ENCODE results near the gene CORIN.

CORIN gene

DNA sequence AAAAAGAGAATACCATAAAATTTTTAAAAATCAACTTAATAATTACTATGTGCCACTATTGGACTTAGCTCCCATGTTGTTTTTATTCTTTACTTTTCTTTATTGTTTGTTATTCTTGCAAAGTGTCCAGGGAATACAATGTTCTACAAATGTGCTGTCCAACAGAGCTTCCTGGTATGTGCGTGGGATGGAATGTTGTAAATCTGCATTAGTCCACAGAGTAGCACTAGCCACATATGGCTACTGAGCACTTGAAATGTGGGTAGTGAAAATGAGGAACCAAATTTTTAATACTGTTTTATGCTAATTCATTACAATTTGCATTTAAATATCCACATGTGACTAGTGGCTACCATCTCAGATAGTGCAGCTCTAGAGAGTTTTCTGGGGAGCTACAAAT lies 14.3 kb upstream of the CORIN start:
- Histone ChIP-seq H3K23ac (ENCODE audit: low read length) (no peak overlapping the region), H3K79me1 (ENCODE audit: low read length) (no peaks in the 10 kb centered on the region), H3K9ac (ENCODE audit: low read length) (no peak overlapping the region), H2AFZ (ENCODE audit: insufficient read depth, low read length, poor library complexity) (no peak overlapping the region), H4K12ac (ENCODE audit: low read depth, low read length) (no peak overlapping the region), H2BK120ac (ENCODE audit: insufficient read depth, low read length, poor library complexity) (no peak overlapping the region), H2BK5ac (ENCODE audit: low read depth, low read length, poor library complexity) (no peak overlapping the region), H4K8ac (ENCODE audit: low read depth, low read length) (no peak overlapping the region), H3K79me2 (ENCODE audit: control insufficient read depth, insufficient read depth, low read length, poor library complexity) (no peaks in the 10 kb centered on the region), H4K91ac (ENCODE audit: low read depth, low read length) (no peak overlapping the region), H3K9me3 (ENCODE audit: insufficient read depth, low read depth, low read length) (no peaks in the 10 kb centered on the region), H3K4ac (ENCODE audit: low read depth, low read length) (no peak overlapping the region), H2AK5ac (ENCODE audit: low read length) (no peak overlapping the region), H3K14ac (ENCODE audit: low read length) (no peak overlapping the region), H3K4me2 (ENCODE audit: low read length) (no peak overlapping the region), H3K4me1 (ENCODE audit: control insufficient read depth in 1 of 2, insufficient read depth in 2 of 2, low read length in 2 of 2) (no peaks in the 10 kb centered on the region), H3K36me3 (ENCODE audit: control insufficient read depth in 1 of 2, insufficient read depth in 2 of 2, low read length in 2 of 2) (peaks cover 0 to 2% of the 10 kb centered on the region in 2 experiments), H3K27me3 (ENCODE audit: insufficient read depth, low read length) (no peaks in the 10 kb centered on the region), H3K27ac (ENCODE audit: low read depth, low read length) (no peak overlapping the region), H3K4me3 (ENCODE audit: low read depth, low read length) (no peak overlapping the region), H3K18ac (ENCODE audit: low read length) (no peak overlapping the region), H2BK12ac (ENCODE audit: low read length) (no peak overlapping the region)
- WGBS (ENCODE audit: extremely low coverage, insufficient coverage, insufficient read length), result no CpG with 5 or more reads among the region's 1 CpG
- peak in 1 of 2 donors; percentile 57 for DNase-seq

DNA sequence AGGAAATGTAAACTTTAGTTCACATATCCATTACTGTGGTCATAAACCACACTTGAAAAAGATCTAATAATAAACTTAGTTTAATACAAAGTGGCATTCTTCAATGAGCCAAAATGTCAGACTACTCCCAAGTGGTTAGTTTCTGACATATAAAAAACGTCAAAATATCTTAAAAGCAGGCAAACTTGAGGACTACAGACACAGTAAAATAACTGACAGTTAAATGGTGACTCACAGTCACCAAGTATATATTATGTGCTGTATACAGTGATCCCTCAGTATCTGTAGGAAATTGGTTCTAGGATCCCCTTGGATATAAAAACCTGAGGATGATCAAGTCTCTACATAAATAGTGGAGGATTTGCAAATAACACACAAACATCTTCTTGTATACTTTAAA lies 11.6 kb upstream of the CORIN start:
- H4K8ac ChIP-seq (ENCODE audit: low read depth, low read length), result no peak overlapping the region
- no peak overlapping the region for H4K12ac ChIP-seq (ENCODE audit: low read depth, low read length)
- H3K79me2 ChIP-seq (ENCODE audit: control insufficient read depth, insufficient read depth, low read length, poor library complexity), result no peaks in the 10 kb centered on the region
- H3K27me3 ChIP-seq (ENCODE audit: insufficient read depth, low read length), result no peaks in the 10 kb centered on the region
- no peak overlapping the region for H3K18ac ChIP-seq (ENCODE audit: low read length)
- H3K79me1 ChIP-seq (ENCODE audit: low read length), result no peaks in the 10 kb centered on the region
- H3K4me3 ChIP-seq (ENCODE audit: low read depth, low read length), result no peak overlapping the region
- no peak overlapping the region for H3K9ac ChIP-seq (ENCODE audit: low read length)
- H3K23ac ChIP-seq (ENCODE audit: low read length), result no peak overlapping the region
- no peaks in the 10 kb centered on the region for H3K4me1 ChIP-seq (ENCODE audit: control insufficient read depth in 1 of 2, insufficient read depth in 2 of 2, low read length in 2 of 2)
- H4K91ac ChIP-seq (ENCODE audit: low read depth, low read length), result no peak overlapping the region
- peaks cover 0 to 2% of the 10 kb centered on the region in 2 experiments for H3K36me3 ChIP-seq (ENCODE audit: control insufficient read depth in 1 of 2, insufficient read depth in 2 of 2, low read length in 2 of 2)
- H3K9me3 ChIP-seq (ENCODE audit: insufficient read depth, low read depth, low read length), result no peaks in the 10 kb centered on the region
- no peak overlapping the region for H2BK5ac ChIP-seq (ENCODE audit: low read depth, low read length, poor library complexity)
- no peak overlapping the region for H2AFZ ChIP-seq (ENCODE audit: insufficient read depth, low read length, poor library complexity)
- no peak overlapping the region for H3K4me2 ChIP-seq (ENCODE audit: low read length)
- WGBS (ENCODE audit: extremely low coverage, insufficient coverage, insufficient read length), result no CpG with 5 or more reads among the region's 1 CpG
- DNase-seq, result no peak
- no peak overlapping the region for H3K27ac ChIP-seq (ENCODE audit: low read depth, low read length)
- H3K14ac ChIP-seq (ENCODE audit: low read length), result no peak overlapping the region
- no peak overlapping the region for H2BK120ac ChIP-seq (ENCODE audit: insufficient read depth, low read length, poor library complexity)
- no peak overlapping the region for H2AK5ac ChIP-seq (ENCODE audit: low read length)
- H2BK12ac ChIP-seq (ENCODE audit: low read length), result no peak overlapping the region
- no peak overlapping the region for H3K4ac ChIP-seq (ENCODE audit: low read depth, low read length)

- Histone ChIP-seq H2BK12ac (ENCODE audit: low read length) (no peak overlapping the region), H3K9ac (ENCODE audit: low read length) (no peak overlapping the region), H4K8ac (ENCODE audit: low read depth, low read length) (no peak overlapping the region), H4K12ac (ENCODE audit: low read depth, low read length) (no peak overlapping the region), H3K4ac (ENCODE audit: low read depth, low read length) (no peak overlapping the region), H3K27me3 (ENCODE audit: insufficient read depth, low read length) (no peaks in the 10 kb centered on the region), H3K4me3 (ENCODE audit: low read depth, low read length) (no peak overlapping the region), H3K4me1 (ENCODE audit: control insufficient read depth in 1 of 2, insufficient read depth in 2 of 2, low read length in 2 of 2) (no peaks in the 10 kb centered on the region), H3K18ac (ENCODE audit: low read length) (no peak overlapping the region), H3K36me3 (ENCODE audit: control insufficient read depth in 1 of 2, insufficient read depth in 2 of 2, low read length in 2 of 2) (peaks cover 0 to 2% of the 10 kb centered on the region in 2 experiments), H2AFZ (ENCODE audit: insufficient read depth, low read length, poor library complexity) (no peak overlapping the region), H3K4me2 (ENCODE audit: low read length) (no peak overlapping the region), H3K79me1 (ENCODE audit: low read length) (no peaks in the 10 kb centered on the region), H2BK5ac (ENCODE audit: low read depth, low read length, poor library complexity) (no peak overlapping the region), H2BK120ac (ENCODE audit: insufficient read depth, low read length, poor library complexity) (no peak overlapping the region), H3K79me2 (ENCODE audit: control insufficient read depth, insufficient read depth, low read length, poor library complexity) (no peaks in the 10 kb centered on the region), H2AK5ac (ENCODE audit: low read length) (no peak overlapping the region), H4K91ac (ENCODE audit: low read depth, low read length) (no peak overlapping the region), H3K14ac (ENCODE audit: low read length) (no peak overlapping the region), H3K27ac (ENCODE audit: low read depth, low read length) (no peak overlapping the region), H3K9me3 (ENCODE audit: insufficient read depth, low read depth, low read length) (no peaks in the 10 kb centered on the region), H3K23ac (ENCODE audit: low read length) (no peak overlapping the region)
- no CpG with 5 or more reads among the region's 2 CpGs for WGBS (ENCODE audit: extremely low coverage, insufficient coverage, insufficient read length)
- no peak for DNase-seq
Observed at GRCh38 chr4:47848041-47848440, 10.2 kb upstream of the CORIN start.

- Histone ChIP-seq H3K23ac (ENCODE audit: low read length) (no peak overlapping the region), H2BK5ac (ENCODE audit: low read depth, low read length, poor library complexity) (no peak overlapping the region), H3K27me3 (ENCODE audit: insufficient read depth, low read length) (no peaks in the 10 kb centered on the region), H2AFZ (ENCODE audit: insufficient read depth, low read length, poor library complexity) (no peak overlapping the region), H3K79me1 (ENCODE audit: low read length) (no peaks in the 10 kb centered on the region), H2AK5ac (ENCODE audit: low read length) (no peak overlapping the region), H3K9ac (ENCODE audit: low read length) (no peak overlapping the region), H3K18ac (ENCODE audit: low read length) (no peak overlapping the region), H3K9me3 (ENCODE audit: insufficient read depth, low read depth, low read length) (no peaks in the 10 kb centered on the region), H3K36me3 (ENCODE audit: control insufficient read depth in 1 of 2, insufficient read depth in 2 of 2, low read length in 2 of 2) (peaks cover 0 to 1% of the 10 kb centered on the region in 2 experiments), H3K14ac (ENCODE audit: low read length) (no peak overlapping the region), H3K4me1 (ENCODE audit: control insufficient read depth in 1 of 2, insufficient read depth in 2 of 2, low read length in 2 of 2) (peaks cover 0 to 2% of the 10 kb centered on the region in 2 experiments), H4K8ac (ENCODE audit: low read depth, low read length) (no peak overlapping the region), H4K12ac (ENCODE audit: low read depth, low read length) (no peak overlapping the region), H3K79me2 (ENCODE audit: control insufficient read depth, insufficient read depth, low read length, poor library complexity) (no peaks in the 10 kb centered on the region), H3K4ac (ENCODE audit: low read depth, low read length) (no peak overlapping the region), H4K91ac (ENCODE audit: low read depth, low read length) (no peak overlapping the region), H3K4me2 (ENCODE audit: low read length) (no peak overlapping the region), H3K4me3 (ENCODE audit: low read depth, low read length) (no peak overlapping the region), H3K27ac (ENCODE audit: low read depth, low read length) (no peak overlapping the region), H2BK12ac (ENCODE audit: low read length) (no peak overlapping the region), H2BK120ac (ENCODE audit: insufficient read depth, low read length, poor library complexity) (no peak overlapping the region)
- DNase-seq, result no peak
Observed at GRCh38 chr4:47842985-47843384, 5.1 kb upstream of the CORIN start.
